Right lobe of liver (tissue), 6 donors: ENCODE measurements around the gene SYNDIG1L. TPM values are rescaled to one million over a fixed set of nuclear protein-coding genes. Genes with fewer than 3 reads are reported as not detected.

Source experiments
- ATAC-seq, 4 donors: fragments of 200-7000 bp; cut with Tn5 transposase; one replicate each; pipeline ENCODE4 v1.9.1; 2020; ENCODE audit warnings: mild to moderate bottlenecking in 4 of 4, moderate library complexity in 4 of 4
- DNase-seq, 3 donors: peaks; one replicate each; pipeline ENCODE4 v3.0.0-alpha.2; 2020
- H3K27ac ChIP-seq, 3 donors: fragments of 200-600 bp; one replicate each; pipeline ENCODE4 v1.8.0; 2022
- H3K27me3 ChIP-seq, 2 donors: fragments of 200-600 bp; one replicate each; pipeline ENCODE4 v1.8.0; 2022
- H3K36me3 ChIP-seq, 4 donors: fragments of 200-600 bp; sonication (generic) in 1 of 4; one replicate each; pipeline versions ENCODE4 v1.5.1 to v1.8.0; 2017 to 2022; ENCODE audit warnings: control low read depth in 1 of 4
- H3K4me1 ChIP-seq, 4 donors: fragments of 200-600 bp; sonication (generic) in 1 of 4; one replicate each; pipeline versions ENCODE4 v1.5.1 to v1.8.0; 2017 to 2022; ENCODE audit warnings: control low read depth in 1 of 4
- H3K4me3 ChIP-seq, 3 donors: fragments of 200-600 bp; one replicate each; pipeline ENCODE4 v1.8.0; 2022
- H3K9me3 ChIP-seq, 4 donors: fragments of 200-600 bp; sonication (generic) in 1 of 4; one replicate each; pipeline versions ENCODE4 v1.5.1 to v1.8.0; 2017 to 2022; ENCODE audit warnings: control low read depth in 1 of 4
- CTCF ChIP-seq, 4 donors: fragments of 200-600 bp in 3 of 4; fragments of 450-650 bp in 1 of 4; IDR thresholded peaks; one replicate each; pipeline versions ENCODE4 v1.5.1 to v1.8.0; 2016 to 2022; ENCODE audit warnings: antibody characterized with exemption in 4 of 4, mild to moderate bottlenecking in 2 of 4
- POLR2A ChIP-seq: fragments of 450-650 bp; IDR thresholded peaks from one replicate; pipeline ENCODE4 v1.6.1; 2017; ENCODE audit warnings: antibody characterized with exemption, mild to moderate bottlenecking
- WGBS: methylation state at CpG from one replicate; pipeline ENCODE4 v1.1.6; 2018; ENCODE audit warnings: low coverage, low lambda C conversion rate; ENCODE audit not compliant: insufficient coverage; ENCODE audit errors: missing lambda C conversion rate; 5-methylcytosine and 5-hydroxymethylcytosine counted together
- intact Hi-C, 2 donors: fragments of 100-400 bp; cut with DNase I; formaldehyde crosslinking; loops; one replicate each; pipeline versions ENCODE4 v1.11.2 to v1.14.1; 2022
- total RNA-seq, 6 experiments: library from RNA; depleted of rRNA in 2 of 6; stranded (reverse); fragments of >200 nt in 2 of 6; fragmentation: NEBNext Ultra II Directional in 3 of 6; extraction: Animal tissue kit (Norgen Biotek cat#: 25700) in 3 of 6; gene quantifications; one replicate each; pipeline versions ENCODE4 v1.1.0 to v1.2.4, GENCODE V29; 2016 to 2023
- donor health status: DM: no; HTN: yes; CAD: no.
- donor health status: DM: no; HTN: no; CAD: no.
- donor health status: DM: no; HTN: no; CAD: no.
- donor health status: DM: no; HTN: yes; CAD: no.
- donor health status: DM: no; HTN: yes; CAD: no.

The SYNDIG1L gene
- total RNA-seq, 6 experiments from 2014 or later = not detected

DNA sequence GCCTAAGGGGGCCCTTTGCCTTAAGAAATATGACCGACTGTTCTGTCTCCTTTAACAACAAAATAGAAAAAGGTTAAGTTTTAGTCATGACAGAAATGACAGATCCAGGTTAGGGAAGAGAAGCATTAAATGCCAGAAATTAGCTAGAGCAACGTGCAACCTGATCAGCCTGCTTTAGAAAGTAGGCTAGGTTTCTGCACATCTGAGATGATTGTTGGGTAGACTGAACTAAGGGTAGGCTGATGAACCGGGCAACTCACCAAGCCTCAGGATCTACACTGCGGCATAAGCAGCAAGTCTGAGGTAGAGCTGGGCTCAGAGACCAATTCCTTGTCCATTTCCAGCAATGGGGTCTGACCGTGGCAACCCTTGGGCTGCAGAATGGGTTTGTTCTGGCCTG, 37.7 kb upstream of the SYNDIG1L start:
- Histone ChIP-seq H3K27me3 (no peaks in the 10 kb centered on the region), H3K36me3 (no peaks in the 10 kb centered on the region), H3K4me3 (no peak overlapping the region), H3K9me3 (no peaks in the 10 kb centered on the region), H3K4me1 (no peaks in the 10 kb centered on the region), H3K27ac (no peak overlapping the region)
- ATAC-seq = no peak
- intact Hi-C loops = no loop called here
- WGBS = 81% methylated on average over 5 of the region's 5 CpGs
- DNase-seq = no peak
- TF ChIP-seq CTCF (IDR thresholded peaks at IDR 0.05) (no peak), POLR2A (no peak)

DNA sequence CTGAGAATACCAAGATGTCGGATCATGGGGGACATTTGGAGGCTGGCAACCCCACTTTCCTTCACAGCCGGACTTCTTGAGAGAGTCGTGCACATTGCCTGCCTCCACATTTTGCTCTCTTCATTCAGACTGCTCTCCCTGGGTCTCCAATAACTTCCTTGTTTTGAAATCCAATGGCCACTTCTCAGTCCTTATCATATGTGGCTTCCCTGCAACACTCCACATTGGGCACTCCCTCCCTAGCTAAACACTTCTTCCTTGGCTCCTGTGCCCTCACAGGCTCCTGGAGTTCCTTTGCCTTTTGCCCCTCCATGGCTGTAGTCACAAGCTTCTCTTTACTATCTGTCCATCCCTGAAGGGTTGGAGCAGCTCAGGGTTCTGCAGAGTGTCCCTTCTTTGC, 37.0 kb upstream of the SYNDIG1L start:
- ATAC-seq = no peak
- no peaks in the 10 kb centered on the region for H3K4me1 ChIP-seq
- intact Hi-C loops = no loop called here

DNA sequence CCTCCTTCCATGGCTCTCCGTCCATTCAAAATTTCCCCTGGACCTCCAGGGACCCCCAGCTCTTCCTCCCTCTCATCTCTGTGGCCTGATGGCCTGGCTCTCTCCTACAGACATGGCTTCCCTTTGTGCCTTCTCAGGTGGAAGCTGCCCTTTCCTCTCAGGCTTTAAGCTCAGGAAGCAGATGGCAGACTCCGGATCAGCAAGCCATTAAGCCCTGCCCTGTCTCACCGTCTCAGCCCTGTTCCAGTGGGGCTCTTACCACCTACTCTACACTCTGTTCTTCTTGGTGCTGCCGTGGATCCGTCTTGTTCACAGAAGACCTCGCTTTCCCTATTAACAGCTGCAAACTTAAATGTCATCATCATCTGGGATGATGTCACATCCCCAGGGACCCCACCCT, 34.0 kb upstream of the SYNDIG1L start:
- DNase-seq = no peak

More for the DNA sequence above, 37.0 kb upstream of the SYNDIG1L start:
- no peaks in the 10 kb centered on the region for H3K27me3 ChIP-seq
- WGBS = 92% methylated on average over 2 of the region's 3 CpGs
- no peak overlapping the region for H3K4me3 ChIP-seq
- H3K9me3 ChIP-seq = no peaks in the 10 kb centered on the region
- H3K36me3 ChIP-seq = no peaks in the 10 kb centered on the region
- no peak for DNase-seq
- H3K27ac ChIP-seq = no peak overlapping the region
- TF ChIP-seq POLR2A (no peak), CTCF (IDR thresholded peaks at IDR 0.05) (no peak)

DNA sequence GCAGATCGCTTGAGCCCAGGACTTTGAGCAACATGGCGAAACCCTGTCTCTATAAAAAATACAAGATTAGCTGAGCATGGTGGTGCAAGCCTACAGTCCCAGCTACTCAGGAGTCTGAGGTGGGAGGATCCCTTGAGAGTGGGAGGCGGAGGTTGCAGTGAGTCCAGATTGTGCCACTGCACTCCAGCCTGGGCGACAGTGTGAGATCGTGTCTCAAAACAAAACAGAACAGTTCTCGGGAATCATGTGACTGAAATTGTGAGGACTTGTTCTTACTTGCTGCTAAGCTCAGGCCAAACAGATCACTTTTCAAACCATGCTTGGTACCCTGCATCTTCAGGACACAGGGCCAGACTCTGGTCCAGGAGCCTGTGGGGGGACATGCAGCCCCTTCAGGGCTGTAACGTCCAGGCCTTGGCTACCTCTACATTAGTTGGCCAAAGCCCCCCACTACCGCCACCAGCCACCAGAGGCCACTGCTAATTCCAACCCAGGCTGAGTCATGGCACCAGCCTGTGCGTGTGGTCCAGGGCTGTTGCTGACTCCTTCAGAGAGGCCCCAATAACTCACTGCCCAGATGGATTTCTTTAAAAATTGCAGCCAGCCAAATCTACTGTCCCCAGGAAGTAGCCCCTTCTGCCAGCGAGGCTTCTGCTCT, 33.4 kb upstream of the SYNDIG1L start:
- DNase-seq = no peak
- Histone ChIP-seq H3K36me3 (no peaks in the 10 kb centered on the region), H3K4me3 (no peak overlapping the region), H3K27me3 (no peaks in the 10 kb centered on the region), H3K9me3 (no peaks in the 10 kb centered on the region), H3K27ac (no peak overlapping the region), H3K4me1 (no peaks in the 10 kb centered on the region)
- TF ChIP-seq POLR2A (no peak), CTCF (IDR thresholded peaks at IDR 0.05) (peak in 3 of 4 donors; percentile 13 to 30 (median 28))
- WGBS = 79% methylated on average over 8 of the region's 10 CpGs
- ATAC-seq = peak; percentile 38 to 55 (median 46)
- intact Hi-C loops = no loop called here

More for the DNA sequence above, 34.0 kb upstream of the SYNDIG1L start:
- intact Hi-C loops = no loop called here
- Histone ChIP-seq H3K4me1 (no peaks in the 10 kb centered on the region), H3K27me3 (no peaks in the 10 kb centered on the region), H3K4me3 (no peak overlapping the region), H3K36me3 (no peaks in the 10 kb centered on the region), H3K9me3 (no peaks in the 10 kb centered on the region), H3K27ac (no peak overlapping the region)
- no peak for TF ChIP-seq POLR2A
- no peak for TF ChIP-seq CTCF (IDR thresholded peaks at IDR 0.05)
- no peak for ATAC-seq
- WGBS = 72% methylated on average over 6 of the region's 6 CpGs

DNA sequence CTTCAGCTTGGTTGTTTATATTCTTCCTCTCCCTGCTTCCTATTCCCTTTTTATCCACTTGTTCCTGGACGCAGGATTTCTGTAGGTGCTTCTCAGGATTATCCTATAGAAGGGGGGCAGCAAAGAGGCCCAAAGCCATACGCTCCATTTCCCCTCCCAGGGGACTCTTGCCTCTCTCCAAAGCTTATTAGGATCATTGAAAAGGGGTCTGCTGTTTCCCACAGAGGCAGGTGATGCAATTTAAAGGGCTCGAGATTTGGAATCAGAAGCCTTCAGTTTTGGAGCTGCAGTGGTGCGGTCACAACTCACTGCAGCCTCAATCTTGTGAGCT, 31.5 kb upstream of the SYNDIG1L start:
- DNase-seq (no peak), ATAC-seq (no peak)
- H3K4me1 ChIP-seq = no peaks in the 10 kb centered on the region
- WGBS = 82% methylated on average over 4 of the region's 4 CpGs
- no peaks in the 10 kb centered on the region for H3K27me3 ChIP-seq
- H3K9me3 ChIP-seq = no peaks in the 10 kb centered on the region
- TF ChIP-seq POLR2A (no peak), CTCF (IDR thresholded peaks at IDR 0.05) (no peak)
- H3K4me3 ChIP-seq = no peak overlapping the region
- intact Hi-C loops = no loop called here
- no peaks in the 10 kb centered on the region for H3K36me3 ChIP-seq
- H3K27ac ChIP-seq = no peak overlapping the region
